Caco-2 (cell line): Measurements from ENCODE around the gene PLCB4. TPM values are rescaled to one million over a fixed set of nuclear protein-coding genes. Genes with fewer than 3 reads are reported as not detected.

Experiments used
- BruUV-seq: library from RNA; stranded (reverse); fragments of 400-500 nt; replicated peaks from 2 replicates; lab custom pipeline; 2021; lab: Mats Ljungman, UMichigan
- CTCF ChIA-PET: fragments of 300-600 bp; sonication (Branson Sonifier 250); formaldehyde crosslinking; loops from one replicate; lab custom pipeline; 2022; ENCODE audit warnings: antibody characterized with exemption; lab: Charles Lee
- POLR2A ChIA-PET: fragments of 300-600 bp; sonication (Branson Sonifier 250); formaldehyde crosslinking; loops from one replicate; lab custom pipeline; 2022; ENCODE audit warnings: antibody characterized with exemption; lab: Charles Lee
- DNase-seq, 2 experiments: peaks; one replicate each; pipeline versions ENCODE4 v3.0.0 to v3.0.0-alpha.2; 2020 to 2022
- H3K27me3 ChIP-seq: replicated peaks from 2 replicates; pipeline ENCODE4 v1.6.0; 2011; ENCODE audit warnings: low read length; ENCODE audit not compliant: control insufficient read depth, insufficient read depth
- H3K36me3 ChIP-seq: 2 replicates; pipeline ENCODE4 v1.5.1; 2011; ENCODE audit warnings: low read length; ENCODE audit not compliant: control insufficient read depth, insufficient read depth
- H3K4me1 ChIP-seq: fragments of 250-450 bp; sonication (Bioruptor Pico); 2 replicates; pipeline ENCODE4 v1.5.1; 2020; ENCODE audit warnings: mild to moderate bottlenecking
- H3K4me3 ChIP-seq: 2 replicates; pipeline ENCODE4 v1.5.1; 2011; ENCODE audit warnings: low read depth, mild to moderate bottlenecking, control low read depth, low read length
- H3K9me3 ChIP-seq: fragments of 250-450 bp; sonication (Bioruptor Pico); 2 replicates; pipeline ENCODE4 v1.5.1; 2020; ENCODE audit warnings: mild to moderate bottlenecking, moderate library complexity
- H3K27ac Mint-ChIP-seq: one replicate; pipeline ENCODE4 v1.8.0; 2022; ENCODE audit warnings: mixed read lengths; ENCODE audit not compliant: unreplicated experiment
- H3K27me3 Mint-ChIP-seq: one replicate; pipeline ENCODE4 v1.8.0; 2022; ENCODE audit warnings: mixed read lengths; ENCODE audit not compliant: insufficient read depth, unreplicated experiment
- H3K36me3 Mint-ChIP-seq: one replicate; pipeline ENCODE4 v1.8.0; 2022; ENCODE audit warnings: mild to moderate bottlenecking, mixed read lengths; ENCODE audit not compliant: insufficient read depth, unreplicated experiment
- H3K4me1 Mint-ChIP-seq: one replicate; pipeline ENCODE4 v1.8.0; 2022; ENCODE audit warnings: low read depth, mixed read lengths; ENCODE audit not compliant: unreplicated experiment
- H3K4me3 Mint-ChIP-seq: one replicate; pipeline ENCODE4 v1.8.0; 2022; ENCODE audit warnings: mild to moderate bottlenecking, moderate library complexity, mixed read lengths; ENCODE audit not compliant: unreplicated experiment
- H3K9me3 Mint-ChIP-seq: one replicate; pipeline ENCODE4 v1.8.0; 2022; ENCODE audit warnings: mixed read lengths; ENCODE audit not compliant: unreplicated experiment
- intact Hi-C: fragments of 100-400 bp; cut with micrococcal nuclease; formaldehyde crosslinking; loops from one replicate; pipeline ENCODE4 v1.10.0; 2022; ENCODE audit not compliant: unreplicated experiment
- total RNA-seq: library from RNA; stranded (reverse); gene quantifications from 2 replicates; pipeline ENCODE4 v1.2.3, GENCODE V29; 2022
- TF ChIP-seq, protein P1 (sequence below), 2 experiments: fragments of 200-600 bp in 1 of 2; IDR thresholded peaks; 1 replicate in 1 of 2; 2 replicates in 1 of 2; pipeline versions ENCODE4 v1.5.1 to v1.8.0; 2011 to 2022; ENCODE audit warnings: antibody characterized with exemption in 1 of 2, control low read depth in 1 of 2, inconsistent platforms in 1 of 2, low read depth in 1 of 2, low read length in 1 of 2, mild to moderate bottlenecking in 1 of 2, moderate library complexity in 1 of 2; ENCODE audit not compliant: insufficient read depth in 1 of 2, severe bottlenecking in 1 of 2, unreplicated experiment in 1 of 2

PLCB4 gene
- total RNA-seq, 1 experiment from 2014 or later, result 3.0 TPM

DNA sequence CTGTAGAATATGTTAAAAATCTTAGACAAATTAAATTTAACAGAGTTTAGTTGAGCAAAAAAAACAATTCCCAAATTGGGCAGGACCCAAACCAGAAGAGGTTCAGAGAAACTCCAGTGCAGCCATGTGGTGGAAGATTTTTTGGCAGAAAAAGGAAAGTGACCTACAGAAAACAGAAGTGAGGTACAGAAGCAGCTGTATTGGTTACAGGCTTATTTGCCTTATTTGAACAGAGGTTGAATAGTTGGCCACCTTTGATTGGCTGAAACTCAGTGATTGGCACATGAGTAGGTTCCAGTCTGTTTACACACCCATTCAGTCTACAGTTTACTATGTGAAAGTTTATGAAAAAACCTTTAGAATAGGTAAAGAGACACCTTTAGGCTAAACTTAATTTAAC, 334.6 kb downstream of the PLCB4 start:
- Histone ChIP-seq H3K36me3 (no peaks in the 10 kb centered on the region), H3K4me3 (no peak overlapping the region), H3K4me1 (no peaks in the 10 kb centered on the region), H3K9me3 (no peaks in the 10 kb centered on the region), H3K27me3 (no peaks in the 10 kb centered on the region)
- no peak overlapping the region for H3K4me3 Mint-ChIP-seq
- BruUV-seq, result no TSS peak
- no peaks in the 10 kb centered on the region for H3K27me3 Mint-ChIP-seq
- intact Hi-C loops, result loop anchor here (10.0 kb wide), 1 partner anchor 511 kb away; no protein-coding TSS in a partner anchor
- ChIA-PET CTCF (no interaction called here), POLR2A (no interaction called here)
- no peak overlapping the region for H3K27ac Mint-ChIP-seq
- TF ChIP-seq, protein P1, sequence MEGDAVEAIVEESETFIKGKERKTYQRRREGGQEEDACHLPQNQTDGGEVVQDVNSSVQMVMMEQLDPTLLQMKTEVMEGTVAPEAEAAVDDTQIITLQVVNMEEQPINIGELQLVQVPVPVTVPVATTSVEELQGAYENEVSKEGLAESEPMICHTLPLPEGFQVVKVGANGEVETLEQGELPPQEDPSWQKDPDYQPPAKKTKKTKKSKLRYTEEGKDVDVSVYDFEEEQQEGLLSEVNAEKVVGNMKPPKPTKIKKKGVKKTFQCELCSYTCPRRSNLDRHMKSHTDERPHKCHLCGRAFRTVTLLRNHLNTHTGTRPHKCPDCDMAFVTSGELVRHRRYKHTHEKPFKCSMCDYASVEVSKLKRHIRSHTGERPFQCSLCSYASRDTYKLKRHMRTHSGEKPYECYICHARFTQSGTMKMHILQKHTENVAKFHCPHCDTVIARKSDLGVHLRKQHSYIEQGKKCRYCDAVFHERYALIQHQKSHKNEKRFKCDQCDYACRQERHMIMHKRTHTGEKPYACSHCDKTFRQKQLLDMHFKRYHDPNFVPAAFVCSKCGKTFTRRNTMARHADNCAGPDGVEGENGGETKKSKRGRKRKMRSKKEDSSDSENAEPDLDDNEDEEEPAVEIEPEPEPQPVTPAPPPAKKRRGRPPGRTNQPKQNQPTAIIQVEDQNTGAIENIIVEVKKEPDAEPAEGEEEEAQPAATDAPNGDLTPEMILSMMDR (IDR thresholded peaks at IDR 0.05; ENCODE audit: insufficient read depth in 1 of 2, low read depth in 1 of 2, low read length in 1 of 2, severe bottlenecking in 1 of 2, unreplicated experiment in 1 of 2), result no peak
- no peaks in the 10 kb centered on the region for H3K9me3 Mint-ChIP-seq
- no peaks in the 10 kb centered on the region for H3K36me3 Mint-ChIP-seq
- DNase-seq, result no peak
- no peaks in the 10 kb centered on the region for H3K4me1 Mint-ChIP-seq

GRCh38 chr20:9407805-9408421, 339.0 kb downstream of the PLCB4 start:
- no peaks in the 10 kb centered on the region for H3K4me1 ChIP-seq
- ChIA-PET POLR2A (no interaction called here), CTCF (interaction anchor here (0.6 to 1.6 kb wide), 13 partner anchors 11 to 210 kb away, joined by 3 to 48 read pairs (median 4); no protein-coding TSS in a partner anchor)
- no peaks in the 10 kb centered on the region for H3K27me3 ChIP-seq
- BruUV-seq, result no TSS peak
- H3K4me3 Mint-ChIP-seq, result no peak overlapping the region
- no peaks in the 10 kb centered on the region for H3K27me3 Mint-ChIP-seq
- no peaks in the 10 kb centered on the region for H3K4me1 Mint-ChIP-seq
- peak; percentile 66 to 76 for DNase-seq
- no peaks in the 10 kb centered on the region for H3K9me3 ChIP-seq
- H3K36me3 ChIP-seq, result no peaks in the 10 kb centered on the region
- no peaks in the 10 kb centered on the region for H3K9me3 Mint-ChIP-seq
- intact Hi-C loops, result loop anchor here (1.0 to 10.0 kb wide), 3 partner anchors 50 to 507 kb away; no protein-coding TSS in a partner anchor
- TF ChIP-seq, protein P1 (IDR thresholded peaks at IDR 0.05; ENCODE audit: insufficient read depth in 1 of 2, low read depth in 1 of 2, low read length in 1 of 2, severe bottlenecking in 1 of 2, unreplicated experiment in 1 of 2), result peak; percentile 79 to 81
- no peaks in the 10 kb centered on the region for H3K36me3 Mint-ChIP-seq
- H3K27ac Mint-ChIP-seq, result no peak overlapping the region
- H3K4me3 ChIP-seq, result no peak overlapping the region

GRCh38 chr20:9408422-9409300, 339.8 kb downstream of the PLCB4 start:
- POLR2A ChIA-PET, result no interaction called here
- no peak overlapping the region for H3K27ac Mint-ChIP-seq
- H3K4me1 Mint-ChIP-seq, result no peaks in the 10 kb centered on the region
- no TSS peak for BruUV-seq
- no peaks in the 10 kb centered on the region for H3K9me3 ChIP-seq
- no peaks in the 10 kb centered on the region for H3K36me3 ChIP-seq
- CTCF ChIA-PET, result interaction anchor here (0.6 to 1.6 kb wide), 14 partner anchors 10 to 209 kb away, joined by 3 to 48 read pairs (median 4); no protein-coding TSS in a partner anchor
- DNase-seq, result no peak
- H3K9me3 Mint-ChIP-seq, result no peaks in the 10 kb centered on the region
- no peaks in the 10 kb centered on the region for H3K4me1 ChIP-seq
- H3K4me3 Mint-ChIP-seq, result no peak overlapping the region
- no peak overlapping the region for H3K4me3 ChIP-seq
- H3K36me3 Mint-ChIP-seq, result no peaks in the 10 kb centered on the region
- H3K27me3 Mint-ChIP-seq, result no peaks in the 10 kb centered on the region
- intact Hi-C loops, result loop anchor here (1.0 to 10.0 kb wide), 3 partner anchors 50 to 506 kb away; no protein-coding TSS in a partner anchor
- no peaks in the 10 kb centered on the region for H3K27me3 ChIP-seq
- TF ChIP-seq, protein P1 (IDR thresholded peaks at IDR 0.05; ENCODE audit: insufficient read depth in 1 of 2, low read depth in 1 of 2, low read length in 1 of 2, severe bottlenecking in 1 of 2, unreplicated experiment in 1 of 2), result peak in 1 of 2 experiments; percentile 11
